PFSK-1 (cell line): ENCODE results near the gene DGCR8.

ENCODE experiments used
- POLR2AphosphoS5 ChIP-seq: IDR thresholded peaks from 2 replicates; pipeline ENCODE4 v1.6.1; 2012; ENCODE audit warnings: low read depth, mild to moderate bottlenecking, control low read depth, low read length, moderate library complexity
- REST ChIP-seq, 2 experiments: IDR thresholded peaks; 2 replicates each; pipeline versions ENCODE4 v1.6.1 to v1.8.0; 2011 to 2012; ENCODE audit warnings: low read depth in 2 of 2, low read length in 2 of 2, control low read depth in 1 of 2, inconsistent platforms in 1 of 2, mild to moderate bottlenecking in 1 of 2, moderate library complexity in 1 of 2; ENCODE audit not compliant: insufficient read depth in 1 of 2
- SIN3A ChIP-seq: IDR thresholded peaks from 2 replicates; pipeline ENCODE4 v1.6.1; 2012; ENCODE audit warnings: mild to moderate bottlenecking, low read length, moderate library complexity, borderline replicate concordance; ENCODE audit not compliant: insufficient read depth
- TAF1 ChIP-seq: IDR thresholded peaks from 2 replicates; pipeline ENCODE4 v1.6.1; 2012; ENCODE audit warnings: low read length, control low read depth, borderline replicate concordance; ENCODE audit not compliant: insufficient read depth

- no peak for TF ChIP-seq POLR2AphosphoS5
- no peak for TF ChIP-seq SIN3A
- TF ChIP-seq REST (IDR thresholded peaks at IDR 0.05; ENCODE audit: insufficient read depth in 1 of 2, low read depth in 2 of 2, low read length in 2 of 2): no peak
- TF ChIP-seq TAF1: no peak
These were observed 14.3 kb downstream of the DGCR8 start for GRCh38 chr22:20094197-20094807.
